ENCODE data around the gene PSMB7. TPM values are rescaled to one million over a fixed set of nuclear protein-coding genes. Genes with fewer than 3 reads are reported as not detected.

PSMB7 gene
- polyA plus RNA-seq, 1 of the 3 experiments (the other 2 are of a cell fraction), result 357 TPM

GRCh38 chr9:124313940-124314339 lies 101.3 kb downstream of the PSMB7 start:
- Histone ChIP-seq H3K27me3 (ENCODE audit: insufficient read depth) (no peaks in the 10 kb centered on the region), H3F3A (replicated peaks; ENCODE audit: insufficient read depth) (peaks cover under 1% of the 10 kb centered on the region), H3K9me3 (no peaks in the 10 kb centered on the region), H2AFZ (ENCODE audit: low read depth) (no peak overlapping the region), H3K9me2 (no peaks in the 10 kb centered on the region), H3K27ac (ENCODE audit: low read depth in 2 of 2, low read length in 1 of 2) (no peak overlapping the region), H3K9ac (no peak overlapping the region), H3K79me2 (ENCODE audit: insufficient read depth) (peaks cover 40% of the 10 kb centered on the region), H3K4me3 (ENCODE audit: low read depth in 2 of 2, low read length in 1 of 2) (no peak overlapping the region), H3K4me1 (ENCODE audit: control insufficient read depth in 1 of 2, insufficient read depth in 2 of 2, low read depth in 1 of 2, low read length in 1 of 2) (peaks cover 0 to 6% of the 10 kb centered on the region in 2 experiments; a peak in 1 of 4 replicates), H3K36me3 (replicated peaks in 1 of 2; ENCODE audit: control insufficient read depth in 1 of 2, insufficient read depth in 2 of 2, low read length in 1 of 2) (peaks cover 12 to 31% of the 10 kb centered on the region in 2 experiments), H3K4me2 (no peak overlapping the region), H4K20me1 (ENCODE audit: insufficient read depth) (no peaks in the 10 kb centered on the region)
- DNase-seq, result no peak
- POLR2A ChIA-PET, result interaction anchor here (0.6 kb wide), 1 partner anchor 177 kb away, joined by 3 read pairs; no protein-coding TSS in a partner anchor
- TF ChIP-seq YY1 (IDR thresholded peaks at IDR 0.05; ENCODE audit: low read depth), result no peak
- TF ChIP-seq POLR2AphosphoS5 (IDR thresholded peaks at IDR 0.05; ENCODE audit: low read depth, low read length), result no peak
- TF ChIP-seq SIN3A (IDR thresholded peaks at IDR 0.05; ENCODE audit: borderline replicate concordance, low read depth, low read length), result no peak
- no peak for TF ChIP-seq RCOR1 (IDR thresholded peaks at IDR 0.05; ENCODE audit: low read length)
- no peak for TF ChIP-seq TCF12 (IDR thresholded peaks at IDR 0.05)
- TF ChIP-seq RFX5 (IDR thresholded peaks at IDR 0.05; ENCODE audit: low read length), result no peak
- WGBS (ENCODE audit: low lambda C conversion rate), result 86% methylated on average over 1 of the region's 18 CpGs
- CTCF ChIA-PET, result interaction anchor here (1.3 to 1.6 kb wide), 2 partner anchors 11 to 187 kb away, joined by 3 to 4 read pairs; no protein-coding TSS in a partner anchor

DNA sequence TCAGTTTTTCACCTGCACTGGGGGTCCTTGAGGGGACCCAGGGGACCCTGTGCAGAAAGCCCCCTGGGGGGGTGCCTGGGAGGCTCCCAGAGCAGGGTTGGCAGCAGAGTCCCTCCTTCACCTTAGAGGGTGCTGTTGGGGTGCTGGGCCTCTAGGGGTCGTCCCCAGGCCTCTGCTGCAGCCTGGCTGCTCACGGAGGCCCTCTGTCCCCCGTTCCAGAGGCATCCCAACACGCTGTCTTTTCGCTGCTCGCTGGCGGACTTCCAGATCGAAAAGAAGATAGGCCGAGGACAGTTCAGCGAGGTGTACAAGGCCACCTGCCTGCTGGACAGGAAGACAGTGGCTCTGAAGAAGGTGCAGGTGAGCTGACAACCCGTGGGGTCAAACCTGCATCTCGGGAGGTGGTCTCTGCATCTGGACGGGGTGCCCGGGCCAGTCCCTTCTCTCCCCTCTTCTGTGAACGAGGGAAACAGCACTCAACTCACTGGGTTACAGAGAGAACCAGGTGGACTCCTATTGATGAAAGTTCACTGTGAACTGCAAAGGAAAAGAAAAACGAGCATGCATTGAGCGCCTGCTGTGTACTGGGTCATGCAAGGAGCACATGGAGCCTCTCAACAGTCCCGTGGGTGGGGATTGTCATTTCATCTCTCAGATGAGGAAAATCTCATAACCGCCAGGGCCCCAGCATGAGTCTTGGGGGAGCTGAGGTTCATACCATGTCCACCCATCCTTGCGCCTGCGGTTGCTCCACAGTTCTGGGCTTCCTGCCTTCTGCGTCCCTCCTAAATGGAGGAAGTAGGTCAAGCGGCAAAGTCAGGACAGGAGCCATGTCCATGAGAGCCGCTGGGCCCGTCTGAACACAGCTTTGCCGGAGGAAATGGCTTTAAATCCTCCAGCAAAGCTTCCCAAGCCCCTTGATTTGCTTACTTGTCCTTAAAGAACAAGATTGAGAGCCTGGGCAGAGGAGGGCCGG lies 102.7 kb downstream of the PSMB7 start:
- Histone ChIP-seq H3F3A (replicated peaks; ENCODE audit: insufficient read depth) (no peaks in the 10 kb centered on the region), H3K27me3 (ENCODE audit: insufficient read depth) (no peaks in the 10 kb centered on the region), H3K27ac (ENCODE audit: low read depth in 2 of 2, low read length in 1 of 2) (no peak overlapping the region), H3K4me3 (ENCODE audit: low read depth in 2 of 2, low read length in 1 of 2) (no peak overlapping the region), H3K79me2 (ENCODE audit: insufficient read depth) (peaks cover 54% of the 10 kb centered on the region), H3K4me1 (ENCODE audit: control insufficient read depth in 1 of 2, insufficient read depth in 2 of 2, low read depth in 1 of 2, low read length in 1 of 2) (peaks cover 0 to 6% of the 10 kb centered on the region in 2 experiments; a peak in 1 of 4 replicates), H3K9ac (no peak overlapping the region), H3K9me2 (no peaks in the 10 kb centered on the region), H3K4me2 (no peak overlapping the region), H2AFZ (ENCODE audit: low read depth) (no peak overlapping the region), H4K20me1 (ENCODE audit: insufficient read depth) (no peaks in the 10 kb centered on the region), H3K9me3 (no peaks in the 10 kb centered on the region), H3K36me3 (replicated peaks in 1 of 2; ENCODE audit: control insufficient read depth in 1 of 2, insufficient read depth in 2 of 2, low read length in 1 of 2) (peaks cover 12 to 24% of the 10 kb centered on the region in 2 experiments)
- 97% methylated on average over 26 of the region's 27 CpGs for WGBS (ENCODE audit: low lambda C conversion rate)
- no peak for TF ChIP-seq SMC3 (IDR thresholded peaks at IDR 0.05; ENCODE audit: low read depth, low read length)
- TF ChIP-seq, protein P1, sequence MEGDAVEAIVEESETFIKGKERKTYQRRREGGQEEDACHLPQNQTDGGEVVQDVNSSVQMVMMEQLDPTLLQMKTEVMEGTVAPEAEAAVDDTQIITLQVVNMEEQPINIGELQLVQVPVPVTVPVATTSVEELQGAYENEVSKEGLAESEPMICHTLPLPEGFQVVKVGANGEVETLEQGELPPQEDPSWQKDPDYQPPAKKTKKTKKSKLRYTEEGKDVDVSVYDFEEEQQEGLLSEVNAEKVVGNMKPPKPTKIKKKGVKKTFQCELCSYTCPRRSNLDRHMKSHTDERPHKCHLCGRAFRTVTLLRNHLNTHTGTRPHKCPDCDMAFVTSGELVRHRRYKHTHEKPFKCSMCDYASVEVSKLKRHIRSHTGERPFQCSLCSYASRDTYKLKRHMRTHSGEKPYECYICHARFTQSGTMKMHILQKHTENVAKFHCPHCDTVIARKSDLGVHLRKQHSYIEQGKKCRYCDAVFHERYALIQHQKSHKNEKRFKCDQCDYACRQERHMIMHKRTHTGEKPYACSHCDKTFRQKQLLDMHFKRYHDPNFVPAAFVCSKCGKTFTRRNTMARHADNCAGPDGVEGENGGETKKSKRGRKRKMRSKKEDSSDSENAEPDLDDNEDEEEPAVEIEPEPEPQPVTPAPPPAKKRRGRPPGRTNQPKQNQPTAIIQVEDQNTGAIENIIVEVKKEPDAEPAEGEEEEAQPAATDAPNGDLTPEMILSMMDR (IDR thresholded peaks at IDR 0.05), result peak; percentile 8; the same call in 1 of the 2 replicates
- POLR2A ChIA-PET, result no interaction called here
- peak; percentile 49 for DNase-seq
- CTCF ChIA-PET, result interaction anchor here (0.6 to 3.4 kb wide), 4 partner anchors 7 to 82 kb away, joined by 3 to 13 read pairs (median 4); no protein-coding TSS in a partner anchor
